DND-41 (cell line): ENCODE measurements around the gene CREM.

Experiments
- ATAC-seq: fragments of 200-7000 bp; cut with Tn5 transposase; 3 replicates; pipeline ENCODE4 v1.9.1; 2021; ENCODE audit warnings: low read depth; ENCODE audit not compliant: insufficient read depth
- DNase-seq: peaks from one replicate; pipeline ENCODE4 v3.0.0-alpha.2; 2020
- H2AFZ ChIP-seq: 2 replicates; pipeline ENCODE4 v1.6.0; 2012; ENCODE audit warnings: low read depth, low read length
- H3K27ac ChIP-seq: 2 replicates; pipeline ENCODE4 v1.5.1; 2012; ENCODE audit warnings: low read length, inconsistent platforms
- H3K27me3 ChIP-seq: fragments of 200-600 bp; sonication (generic); 2 replicates; pipeline ENCODE4 v1.6.0; 2012; ENCODE audit warnings: low read length, mild to moderate bottlenecking, inconsistent platforms; ENCODE audit not compliant: insufficient read depth, poor library complexity
- H3K36me3 ChIP-seq: 2 replicates; pipeline ENCODE4 v1.5.1; 2012; ENCODE audit warnings: low read length, inconsistent platforms; ENCODE audit not compliant: insufficient read depth
- H3K4me1 ChIP-seq: 2 replicates; pipeline ENCODE4 v1.5.1; 2012; ENCODE audit warnings: mild to moderate bottlenecking, low read length; ENCODE audit not compliant: insufficient read depth
- H3K4me2 ChIP-seq: 2 replicates; pipeline ENCODE4 v1.6.0; 2012; ENCODE audit warnings: mild to moderate bottlenecking, moderate library complexity, low read length, inconsistent platforms; ENCODE audit not compliant: insufficient read depth
- H3K4me3 ChIP-seq, 2 experiments: fragments of 200-600 bp in 1 of 2; shearing (Covaris generic) in 1 of 2; 2 replicates each; pipeline ENCODE4 v1.5.1; 2012 to 2016; ENCODE audit warnings: inconsistent platforms in 2 of 2, low read length in 2 of 2, mild to moderate bottlenecking in 2 of 2, low read depth in 1 of 2, moderate library complexity in 1 of 2
- H3K79me2 ChIP-seq: 2 replicates; pipeline ENCODE4 v1.6.0; 2012; ENCODE audit warnings: low read length, inconsistent platforms; ENCODE audit not compliant: insufficient read depth
- H3K9ac ChIP-seq: 2 replicates; pipeline ENCODE4 v1.6.0; 2012; ENCODE audit warnings: low read depth, mild to moderate bottlenecking, inconsistent platforms, low read length, moderate library complexity
- H3K9me3 ChIP-seq: 2 replicates; pipeline ENCODE4 v1.5.1; 2012; ENCODE audit warnings: low read length, moderate library complexity, mild to moderate bottlenecking, inconsistent platforms; ENCODE audit not compliant: insufficient read depth, severe bottlenecking
- H4K20me1 ChIP-seq: 2 replicates; pipeline ENCODE4 v1.6.0; 2012; ENCODE audit warnings: low read length; ENCODE audit not compliant: insufficient read depth
- CTCF ChIP-seq: IDR thresholded peaks from 2 replicates; pipeline ENCODE4 v1.5.1; 2012; ENCODE audit warnings: borderline replicate concordance, low read length, moderate library complexity, mild to moderate bottlenecking; ENCODE audit not compliant: poor library complexity, severe bottlenecking; ENCODE audit errors: extremely low read depth
- EZH2 ChIP-seq: IDR thresholded peaks from 3 replicates; pipeline ENCODE4 v1.6.1; 2012; ENCODE audit warnings: borderline replicate concordance, low read depth, mild to moderate bottlenecking, moderate library complexity, low read length, inconsistent platforms; ENCODE audit not compliant: severe bottlenecking

The CREM gene

GRCh38 chr10:35225204-35225603, 98.6 kb downstream of the CREM start:
- no peak for ATAC-seq
- H3K4me1 ChIP-seq: no peaks in the 10 kb centered on the region
- no peaks in the 10 kb centered on the region for H3K9me3 ChIP-seq
- no peak overlapping the region for H3K9ac ChIP-seq
- TF ChIP-seq CTCF (no peak), EZH2 (no peak)
- H3K4me2 ChIP-seq: no peak overlapping the region
- H3K27me3 ChIP-seq: no peaks in the 10 kb centered on the region
- H3K27ac ChIP-seq: no peak overlapping the region
- no peak for DNase-seq
- no peaks in the 10 kb centered on the region for H3K79me2 ChIP-seq
- H3K4me3 ChIP-seq: no peak overlapping the region
- no peaks in the 10 kb centered on the region for H3K36me3 ChIP-seq
- no peak overlapping the region for H2AFZ ChIP-seq
- no peaks in the 10 kb centered on the region for H4K20me1 ChIP-seq

- Histone ChIP-seq H3K4me3 (no peak overlapping the region), H3K9me3 (no peaks in the 10 kb centered on the region), H3K9ac (no peak overlapping the region), H3K27ac (no peak overlapping the region), H3K36me3 (no peaks in the 10 kb centered on the region), H3K4me2 (no peak overlapping the region), H3K79me2 (no peaks in the 10 kb centered on the region), H2AFZ (no peak overlapping the region), H3K27me3 (no peaks in the 10 kb centered on the region), H4K20me1 (no peaks in the 10 kb centered on the region), H3K4me1 (no peaks in the 10 kb centered on the region)
- ATAC-seq (no peak), DNase-seq (no peak)
- TF ChIP-seq EZH2: no peak
- no peak for TF ChIP-seq CTCF
Observed at GRCh38 chr10:35226507-35226906, 99.9 kb downstream of the CREM start.

GRCh38 chr10:35228058-35228457, 101.4 kb downstream of the CREM start:
- Histone ChIP-seq H3K27ac (no peak overlapping the region), H3K27me3 (no peaks in the 10 kb centered on the region), H3K9me3 (no peaks in the 10 kb centered on the region), H4K20me1 (no peaks in the 10 kb centered on the region), H3K9ac (no peak overlapping the region), H3K4me3 (no peak overlapping the region), H3K36me3 (no peaks in the 10 kb centered on the region), H3K79me2 (no peaks in the 10 kb centered on the region), H3K4me1 (no peaks in the 10 kb centered on the region), H3K4me2 (no peak overlapping the region), H2AFZ (no peak overlapping the region)
- ATAC-seq (no peak), DNase-seq (no peak)
- no peak for TF ChIP-seq CTCF

GRCh38 chr10:35231646-35232045, 105.0 kb downstream of the CREM start:
- no peaks in the 10 kb centered on the region for H3K9me3 ChIP-seq
- DNase-seq: no peak
- TF ChIP-seq CTCF: no peak
- H3K27ac ChIP-seq: no peak overlapping the region
- no peaks in the 10 kb centered on the region for H3K4me1 ChIP-seq
- H3K36me3 ChIP-seq: no peaks in the 10 kb centered on the region
- no peak overlapping the region for H2AFZ ChIP-seq
- H3K9ac ChIP-seq: no peak overlapping the region
- H3K4me2 ChIP-seq: no peak overlapping the region
- H4K20me1 ChIP-seq: no peaks in the 10 kb centered on the region
- no peak for ATAC-seq
- H3K27me3 ChIP-seq: no peaks in the 10 kb centered on the region
- H3K4me3 ChIP-seq: no peak overlapping the region
- no peaks in the 10 kb centered on the region for H3K79me2 ChIP-seq
